Measurements from ENCODE around the gene PNPLA6. TPM values are rescaled to one million over a fixed set of nuclear protein-coding genes. Genes with fewer than 3 reads are reported as not detected.

The PNPLA6 gene
- total RNA-seq, 2 experiments from 2014 or later: 166 to 173 TPM

GRCh38 chr19:7539827-7540425 lies 4.4 kb downstream of the PNPLA6 start:
- ATAC-seq (no peak), DNase-seq (no peak)
- Mint-ChIP-seq H3K4me3 (no peak overlapping the region), H3K27me3 (ENCODE audit: low read depth) (no peaks in the 10 kb centered on the region), H3K4me1 (ENCODE audit: low read depth) (peaks cover 43% of the 10 kb centered on the region), H3K36me3 (ENCODE audit: low read depth) (peaks cover 56% of the 10 kb centered on the region), H3K9me3 (ENCODE audit: insufficient read depth) (no peaks in the 10 kb centered on the region), H3K27ac (no peak overlapping the region)
- CTCF ChIA-PET: no interaction called here
- POLR2A ChIA-PET: no interaction called here

GRCh38 chr19:7540761-7541474 lies 5.4 kb downstream of the PNPLA6 start:
- Mint-ChIP-seq H3K4me1 (ENCODE audit: low read depth) (peaks cover 52% of the 10 kb centered on the region), H3K27me3 (ENCODE audit: low read depth) (no peaks in the 10 kb centered on the region), H3K9me3 (ENCODE audit: insufficient read depth) (no peaks in the 10 kb centered on the region), H3K36me3 (ENCODE audit: low read depth) (peaks cover 60% of the 10 kb centered on the region), H3K27ac (no peak overlapping the region), H3K4me3 (no peak overlapping the region)
- CTCF ChIA-PET: no interaction called here
- DNase-seq: no peak
- no peak for ATAC-seq
- POLR2A ChIA-PET: no interaction called here

- no peak for ATAC-seq
- DNase-seq: no peak
- ChIA-PET CTCF (no interaction called here), POLR2A (no interaction called here)
- Mint-ChIP-seq H3K36me3 (ENCODE audit: low read depth) (peaks cover 58% of the 10 kb centered on the region), H3K9me3 (ENCODE audit: insufficient read depth) (no peaks in the 10 kb centered on the region), H3K27ac (no peak overlapping the region), H3K4me3 (no peak overlapping the region), H3K4me1 (ENCODE audit: low read depth) (peaks cover 54% of the 10 kb centered on the region), H3K27me3 (ENCODE audit: low read depth) (no peaks in the 10 kb centered on the region)
Observed at GRCh38 chr19:7541475-7541824, 5.9 kb downstream of the PNPLA6 start.

- Mint-ChIP-seq H3K36me3 (ENCODE audit: low read depth) (peaks cover 56% of the 10 kb centered on the region), H3K27ac (peak overlapping the region; percentile 33), H3K9me3 (ENCODE audit: insufficient read depth) (no peaks in the 10 kb centered on the region), H3K4me3 (no peak overlapping the region), H3K4me1 (ENCODE audit: low read depth) (peaks cover 53% of the 10 kb centered on the region), H3K27me3 (ENCODE audit: low read depth) (no peaks in the 10 kb centered on the region)
- ATAC-seq: no peak
- POLR2A ChIA-PET: no interaction called here
- CTCF ChIA-PET: no interaction called here
- no peak for DNase-seq
Observed at GRCh38 chr19:7541828-7542443, 6.4 kb downstream of the PNPLA6 start.

- Mint-ChIP-seq H3K27ac (peak overlapping the region; percentile 78), H3K27me3 (ENCODE audit: low read depth) (no peaks in the 10 kb centered on the region), H3K4me1 (ENCODE audit: low read depth) (peaks cover 54% of the 10 kb centered on the region), H3K36me3 (ENCODE audit: low read depth) (peaks cover 56% of the 10 kb centered on the region), H3K9me3 (ENCODE audit: insufficient read depth) (no peaks in the 10 kb centered on the region), H3K4me3 (no peak overlapping the region)
- CTCF ChIA-PET: no interaction called here
- POLR2A ChIA-PET: interaction anchor here (0.6 kb wide), 1 partner anchor 286 kb away, joined by 3 read pairs; no protein-coding TSS in a partner anchor
- ATAC-seq: no peak
- DNase-seq: no peak
Observed at GRCh38 chr19:7542556-7543348, 7.2 kb downstream of the PNPLA6 start.

GRCh38 chr19:7544626-7545025 lies 9.1 kb downstream of the PNPLA6 start:
- POLR2A ChIA-PET: no interaction called here
- DNase-seq (peak; percentile 51), ATAC-seq (peak; percentile 56)
- Mint-ChIP-seq H3K4me1 (ENCODE audit: low read depth) (peaks cover 57% of the 10 kb centered on the region), H3K27ac (peak overlapping the region; percentile 91), H3K4me3 (peak overlapping the region; percentile 48), H3K9me3 (ENCODE audit: insufficient read depth) (no peaks in the 10 kb centered on the region), H3K27me3 (ENCODE audit: low read depth) (no peaks in the 10 kb centered on the region), H3K36me3 (ENCODE audit: low read depth) (peaks cover 52% of the 10 kb centered on the region)
- CTCF ChIA-PET: interaction anchor here (0.8 to 3.4 kb wide), 4 partner anchors 9 to 136 kb away, joined by 3 to 18 read pairs (median 4); partner anchors contain the start of genes PNPLA6 and TRAPPC5

GRCh38 chr19:7545300-7545699 lies 9.8 kb downstream of the PNPLA6 start:
- no peak for ATAC-seq
- CTCF ChIA-PET: interaction anchor here (1.7 to 3.4 kb wide), 2 partner anchors 23 to 136 kb away, joined by 5 to 18 read pairs; partner anchors contain the start of gene TRAPPC5
- peak overlapping the region; percentile 91 for H3K27ac Mint-ChIP-seq

GRCh38 chr19:7545904-7546303 lies 10.4 kb downstream of the PNPLA6 start:
- POLR2A ChIA-PET: no interaction called here
- Mint-ChIP-seq H3K36me3 (ENCODE audit: low read depth) (peaks cover 57% of the 10 kb centered on the region), H3K4me1 (ENCODE audit: low read depth) (peaks cover 54% of the 10 kb centered on the region), H3K27ac (peak overlapping the region; percentile 68), H3K4me3 (peak overlapping the region; percentile 3), H3K9me3 (ENCODE audit: insufficient read depth) (no peaks in the 10 kb centered on the region), H3K27me3 (ENCODE audit: low read depth) (no peaks in the 10 kb centered on the region)
- CTCF ChIA-PET: interaction anchor here (3.4 kb wide), 1 partner anchor 22 kb away, joined by 18 read pairs; no protein-coding TSS in a partner anchor
- ATAC-seq: peak; percentile 21
- no peak for DNase-seq

More at GRCh38 chr19:7545300-7545699, 9.8 kb downstream of the PNPLA6 start:
- POLR2A ChIA-PET: no interaction called here
- Mint-ChIP-seq H3K4me3 (no peak overlapping the region), H3K36me3 (ENCODE audit: low read depth) (peaks cover 54% of the 10 kb centered on the region), H3K27me3 (ENCODE audit: low read depth) (no peaks in the 10 kb centered on the region), H3K9me3 (ENCODE audit: insufficient read depth) (no peaks in the 10 kb centered on the region), H3K4me1 (ENCODE audit: low read depth) (peaks cover 54% of the 10 kb centered on the region)
- DNase-seq: no peak

- H3K27ac Mint-ChIP-seq: peak overlapping the region; percentile 43
- POLR2A ChIA-PET: no interaction called here
- no peaks in the 10 kb centered on the region for H3K27me3 Mint-ChIP-seq (ENCODE audit: low read depth)
- H3K4me1 Mint-ChIP-seq (ENCODE audit: low read depth): peaks cover 58% of the 10 kb centered on the region
- ATAC-seq (no peak), DNase-seq (no peak)
- CTCF ChIA-PET: interaction anchor here (1.5 kb wide), 1 partner anchor 21 kb away, joined by 5 read pairs; no protein-coding TSS in a partner anchor
- no peak overlapping the region for H3K4me3 Mint-ChIP-seq
- H3K9me3 Mint-ChIP-seq (ENCODE audit: insufficient read depth): no peaks in the 10 kb centered on the region
- H3K36me3 Mint-ChIP-seq (ENCODE audit: low read depth): peaks cover 57% of the 10 kb centered on the region
Observed at GRCh38 chr19:7547159-7547558, 11.6 kb downstream of the PNPLA6 start.

- DNase-seq (no peak), ATAC-seq (no peak)
- ChIA-PET CTCF (interaction anchor here (1.8 kb wide), 1 partner anchor 19 kb away, joined by 6 read pairs; no protein-coding TSS in a partner anchor), POLR2A (no interaction called here)
- H3K36me3 Mint-ChIP-seq (ENCODE audit: low read depth): peaks cover 57% of the 10 kb centered on the region
- H3K9me3 Mint-ChIP-seq (ENCODE audit: insufficient read depth): no peaks in the 10 kb centered on the region
- no peak overlapping the region for H3K4me3 Mint-ChIP-seq
- H3K27me3 Mint-ChIP-seq (ENCODE audit: low read depth): no peaks in the 10 kb centered on the region
- H3K27ac Mint-ChIP-seq: no peak overlapping the region
- peaks cover 56% of the 10 kb centered on the region for H3K4me1 Mint-ChIP-seq (ENCODE audit: low read depth)
Observed at GRCh38 chr19:7549429-7550148, 14.1 kb downstream of the PNPLA6 start.

GRCh38 chr19:7550169-7550770 lies 14.8 kb downstream of the PNPLA6 start:
- Mint-ChIP-seq H3K27ac (no peak overlapping the region), H3K4me1 (ENCODE audit: low read depth) (peaks cover 49% of the 10 kb centered on the region), H3K4me3 (no peak overlapping the region), H3K36me3 (ENCODE audit: low read depth) (peaks cover 55% of the 10 kb centered on the region), H3K27me3 (ENCODE audit: low read depth) (no peaks in the 10 kb centered on the region), H3K9me3 (ENCODE audit: insufficient read depth) (no peaks in the 10 kb centered on the region)
- ChIA-PET CTCF (interaction anchor here (1.8 kb wide), 1 partner anchor 18 kb away, joined by 6 read pairs; no protein-coding TSS in a partner anchor), POLR2A (no interaction called here)
- ATAC-seq: no peak
- no peak for DNase-seq

Measured in activated CD8-positive, alpha-beta T cell treated with anti-CD3 and anti-CD28 coated beads, Interleukin-2, amount 10 ng/mL, durations not matched to agents 7 days and 5 days (primary cell).